HT1080 (cell line): ENCODE results near the gene BEST4. TPM values are rescaled to one million over a fixed set of nuclear protein-coding genes. Genes with fewer than 3 reads are reported as not detected.
"Not testable (repeated sequence)": the region's sequence is repeated elsewhere in the genome, so short reads cannot be mapped to it uniquely, and the experiment has no call there.

Source experiments
- DNase-seq: peaks from one replicate; pipeline ENCODE4 v3.0.0-alpha.2; 2015; ENCODE audit warnings: low read depth
- total RNA-seq: library from RNA; depleted of rRNA; stranded (reverse); fragments of >200 nt; shearing (Covaris generic); gene quantifications from 2 replicates; pipeline ENCODE4 v1.2.3, GENCODE V29; 2014

The BEST4 gene
- total RNA-seq, 1 experiment from 2014 or later, result not detected

DNA sequence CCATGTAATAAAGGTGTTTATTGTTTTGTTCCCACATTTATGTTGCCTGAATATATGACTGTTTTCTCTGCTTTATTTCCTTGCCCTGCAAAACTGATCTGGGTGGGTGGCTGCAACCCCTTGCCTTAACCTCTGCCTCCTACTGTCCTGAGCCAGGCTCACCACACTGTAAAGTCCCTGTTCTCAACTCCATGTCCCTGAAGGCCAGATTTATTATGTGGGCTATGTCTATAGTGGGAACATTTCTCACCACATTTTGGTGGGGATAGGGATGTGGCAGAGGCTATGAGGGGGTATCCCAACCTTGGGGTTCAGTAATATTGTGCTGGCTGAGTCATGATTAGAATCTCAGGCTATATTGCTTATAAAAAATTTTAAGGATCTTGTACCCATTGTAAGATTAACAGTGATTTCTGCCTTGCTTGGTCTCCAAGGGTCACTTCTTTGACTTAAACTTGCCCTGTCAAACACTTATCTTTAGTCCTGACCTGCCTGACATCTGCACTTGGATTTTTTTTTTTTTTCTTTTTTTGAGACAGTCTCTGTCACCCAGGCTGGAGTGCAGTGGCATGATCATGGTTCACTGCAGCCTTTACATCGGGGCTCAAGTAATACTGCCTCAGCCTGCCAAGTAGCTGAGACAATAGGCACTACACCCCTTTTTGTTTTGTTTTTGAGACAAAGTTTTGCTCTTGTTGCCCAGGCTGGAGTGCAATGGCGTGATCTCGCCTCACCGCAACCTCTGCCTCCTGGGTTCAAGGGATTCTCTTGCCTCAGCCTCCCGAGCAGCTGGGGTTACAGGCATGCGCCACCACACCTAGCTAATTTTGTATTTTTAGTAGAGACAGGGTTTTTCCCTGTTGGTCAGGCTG lies 9.0 kb downstream of the BEST4 start:
- DNase-seq, result no peak

DNA sequence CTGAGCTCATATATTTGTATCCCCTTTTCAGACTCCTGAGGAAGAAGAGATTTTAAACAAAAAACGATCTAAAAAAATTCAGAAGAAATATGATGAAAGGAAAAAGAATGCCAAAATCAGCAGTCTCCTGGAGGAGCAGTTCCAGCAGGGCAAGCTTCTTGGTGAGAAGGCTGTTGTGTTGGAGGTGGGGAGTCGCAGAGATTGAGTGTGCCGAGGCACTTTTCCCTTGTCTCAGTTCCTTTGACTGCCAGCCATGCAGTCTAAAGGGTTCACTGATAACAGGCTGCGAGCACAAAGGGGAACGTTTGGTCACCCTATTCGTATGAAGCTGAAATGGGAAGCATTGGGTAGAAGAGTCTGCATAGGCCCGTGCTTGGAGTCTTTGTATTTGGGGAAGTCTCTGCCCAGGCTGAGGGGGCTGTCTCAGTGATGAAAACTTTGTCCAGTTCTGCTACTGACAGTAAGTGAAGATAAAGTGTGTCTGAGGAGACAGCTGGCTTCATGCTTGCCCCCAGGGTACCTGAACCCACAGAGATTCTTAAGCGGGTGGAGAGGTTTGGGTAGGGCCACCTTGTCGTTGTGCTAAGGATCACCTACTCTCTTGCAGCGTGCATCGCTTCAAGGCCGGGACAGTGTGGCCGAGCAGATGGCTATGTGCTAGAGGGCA lies 9.9 kb downstream of the BEST4 start:
- DNase-seq, result no peak

- DNase-seq, result no peak
Observed at GRCh38 chr1:44777547-44777946, 10.4 kb downstream of the BEST4 start.

DNA sequence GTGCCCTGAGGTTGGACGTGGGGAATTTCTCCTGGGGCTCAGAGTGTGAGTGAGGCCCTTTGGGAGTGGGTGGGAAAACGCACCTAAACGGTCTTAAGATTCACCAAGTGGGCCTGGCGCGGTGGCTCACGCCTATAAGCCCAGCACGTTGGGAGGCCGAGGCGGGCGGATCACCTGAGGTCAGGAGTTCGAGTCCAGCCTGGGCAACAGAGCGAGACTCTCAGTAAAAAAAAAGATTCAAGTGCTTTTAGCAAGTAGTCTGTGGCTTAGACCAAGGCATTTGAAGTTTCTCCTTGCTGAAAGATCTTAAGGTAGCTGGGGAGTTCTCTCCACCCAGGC lies 11.3 kb downstream of the BEST4 start:
- no peak for DNase-seq

DNA sequence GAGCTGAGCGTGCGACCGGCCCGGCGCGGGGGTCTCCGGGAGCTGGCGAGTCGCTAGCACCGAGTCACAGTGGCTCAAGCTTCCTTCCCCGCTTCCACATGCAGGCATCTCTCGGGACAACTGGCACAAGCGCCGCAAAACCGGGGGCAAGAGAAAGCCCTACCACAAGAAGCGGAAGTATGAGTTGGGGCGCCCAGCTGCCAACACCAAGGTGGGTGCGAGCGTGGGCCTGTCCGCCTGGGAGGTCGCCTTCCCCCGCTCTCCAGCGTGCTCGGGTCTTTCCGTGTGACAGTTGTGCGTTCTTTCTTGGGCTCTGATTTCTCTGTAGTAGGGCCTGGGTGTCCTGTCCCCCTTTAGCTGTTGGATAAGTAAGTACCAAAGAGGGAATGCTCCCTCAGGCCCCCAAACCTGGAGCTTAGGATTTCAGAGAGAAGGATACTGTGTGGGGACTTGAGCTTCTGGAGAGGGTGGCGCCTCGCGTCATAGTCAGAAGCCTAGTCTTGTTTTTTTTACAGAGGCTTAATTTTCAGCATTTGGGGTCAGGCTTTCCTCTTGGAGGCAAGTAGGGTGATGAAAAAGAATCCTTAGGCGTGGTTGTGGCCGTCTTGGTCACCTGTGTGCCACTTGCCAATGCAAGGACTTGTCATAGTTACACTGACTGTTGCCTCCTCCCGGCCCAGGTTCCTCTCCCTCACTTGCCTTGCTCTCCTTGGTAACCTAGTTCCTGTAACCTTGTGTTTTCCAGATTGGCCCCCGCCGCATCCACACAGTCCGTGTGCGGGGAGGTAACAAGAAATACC lies 11.8 kb downstream of the BEST4 start:
- DNase-seq, result no peak

DNA sequence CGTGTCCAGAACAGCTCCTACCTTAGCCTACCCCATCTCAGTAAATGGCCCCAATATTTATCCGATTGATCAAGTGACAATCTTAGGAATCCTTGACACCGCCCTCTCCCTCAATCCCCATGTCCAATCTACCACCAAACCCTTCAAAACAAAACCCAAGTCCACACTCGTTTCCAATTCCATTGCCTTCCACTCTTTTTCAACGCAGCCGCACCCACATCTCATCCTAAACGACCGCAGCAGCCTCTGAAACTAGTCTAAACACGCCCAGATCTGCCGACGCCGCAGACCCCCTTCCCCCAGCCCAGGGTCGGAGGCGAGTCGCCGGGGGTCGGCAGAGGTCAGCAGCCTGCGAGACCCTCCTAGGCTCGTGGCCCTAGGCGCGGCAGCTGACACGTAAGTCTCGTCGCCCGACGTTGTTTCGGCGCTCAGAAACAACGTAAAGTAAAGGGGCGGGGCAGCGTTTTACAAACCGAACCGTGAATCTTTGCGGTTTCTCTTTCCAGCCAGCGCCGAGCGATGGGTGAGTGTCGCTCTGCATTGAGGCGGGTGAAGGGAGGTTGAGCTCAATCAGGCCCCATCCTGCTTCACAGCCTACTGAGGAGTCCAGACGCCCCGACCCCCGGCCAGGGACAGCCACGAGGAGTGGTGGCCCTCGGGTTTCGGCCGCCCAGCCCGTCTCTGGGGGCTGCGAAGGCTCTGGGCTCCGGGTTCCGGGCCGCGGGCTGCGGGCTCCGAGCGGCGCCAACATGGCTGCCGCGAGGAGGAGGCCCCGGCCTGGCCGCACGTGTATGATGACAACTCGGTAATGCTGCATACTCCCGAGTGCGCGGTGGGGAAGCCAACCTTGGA lies 12.7 kb downstream of the BEST4 start, which contains the start of gene RPS8:
Gene RPS8 (plus strand): TSS at position 463 of the 852 bp plus-strand sequence. CDS start 57 bp downstream, at position 520.
- peak; percentile 88 for DNase-seq

- not testable (repeated sequence) for DNase-seq
Observed at GRCh38 chr1:44766421-44766820, 21.5 kb downstream of the BEST4 start.

DNA sequence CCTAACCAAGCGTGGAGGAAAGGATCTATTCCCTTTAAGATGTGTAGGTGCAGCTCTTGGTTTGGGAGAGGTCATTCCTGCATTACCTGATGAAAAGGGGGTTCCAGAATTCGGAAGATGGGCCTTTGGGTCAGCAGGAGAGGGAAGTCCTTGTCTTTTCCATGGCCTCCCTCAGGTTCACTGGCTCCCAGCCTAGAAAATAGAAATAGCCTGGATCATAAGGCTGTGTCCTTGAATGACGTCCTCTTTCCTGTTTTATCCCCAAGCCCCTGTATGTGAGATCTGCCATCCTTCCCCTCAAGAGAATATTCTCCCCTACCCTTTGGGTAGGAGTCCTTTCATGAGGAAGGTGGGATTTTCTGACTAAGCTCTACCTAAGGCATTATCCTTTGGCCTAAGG lies 27.1 kb downstream of the BEST4 start:
- DNase-seq, result no peak

GRCh38 chr1:44759077-44759476 lies 28.9 kb downstream of the BEST4 start:
- no peak for DNase-seq

GRCh38 chr1:44757420-44757819 lies 30.6 kb downstream of the BEST4 start:
- DNase-seq, result no peak

GRCh38 chr1:44747878-44748277 lies 40.1 kb downstream of the BEST4 start:
- no peak for DNase-seq

- DNase-seq, result no peak
Observed at GRCh38 chr1:44743211-44743610, 44.8 kb downstream of the BEST4 start.

GRCh38 chr1:44740179-44740617 lies 47.8 kb downstream of the BEST4 start:
- DNase-seq, result no peak

GRCh38 chr1:44739307-44740178 lies 48.4 kb downstream of the BEST4 start, which contains the start of gene KIF2C:
TSS of gene KIF2C (plus strand) at chr1:44739837. CDS start at chr1:44739933, 96 bp downstream.
- DNase-seq, result peak; percentile 96

GRCh38 chr1:44738953-44739306 lies 49.0 kb downstream of the BEST4 start:
- not testable (repeated sequence) for DNase-seq

DNA sequence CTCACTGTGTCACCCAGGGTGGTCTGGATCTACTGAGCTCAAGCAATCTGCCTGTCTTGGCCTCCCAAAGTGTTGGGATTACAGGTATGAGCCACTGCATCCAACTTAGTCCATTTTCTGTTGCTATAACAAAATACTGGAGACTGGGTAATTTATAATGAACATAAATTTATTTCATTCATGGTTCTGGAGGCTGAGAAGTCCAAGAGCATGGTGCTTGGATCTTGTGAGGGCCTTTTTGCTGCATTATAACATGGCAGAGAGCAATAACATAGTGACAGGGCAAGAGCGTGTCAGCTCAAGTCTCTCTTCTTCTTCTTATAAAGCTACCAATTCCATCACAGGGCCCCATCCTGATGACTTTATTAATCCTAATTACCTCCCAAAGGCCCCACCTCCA lies 52.0 kb downstream of the BEST4 start:
- no peak for DNase-seq

DNA sequence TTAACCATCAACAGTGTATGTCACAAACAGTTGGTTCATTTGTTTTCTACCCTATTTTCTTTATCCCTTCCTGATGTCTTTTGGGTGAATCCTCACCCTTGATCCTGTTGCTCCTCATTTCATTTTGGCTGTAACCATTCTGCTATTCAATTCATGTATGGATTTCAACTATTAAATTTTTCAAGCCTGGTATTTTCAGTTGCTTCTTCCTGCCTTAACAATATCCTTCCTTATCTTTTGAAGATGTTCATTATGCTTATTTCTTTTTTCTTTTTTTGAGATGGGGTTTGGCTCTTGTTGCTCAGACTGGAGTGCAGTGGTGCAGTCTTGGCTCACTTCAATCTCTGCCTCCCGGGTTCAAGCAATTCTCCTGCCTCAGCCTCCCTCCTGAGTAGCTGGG lies 54.2 kb downstream of the BEST4 start:
- DNase-seq, result no peak
